Measurements from ENCODE around the gene CALCOCO1.

Gene CALCOCO1

DNA sequence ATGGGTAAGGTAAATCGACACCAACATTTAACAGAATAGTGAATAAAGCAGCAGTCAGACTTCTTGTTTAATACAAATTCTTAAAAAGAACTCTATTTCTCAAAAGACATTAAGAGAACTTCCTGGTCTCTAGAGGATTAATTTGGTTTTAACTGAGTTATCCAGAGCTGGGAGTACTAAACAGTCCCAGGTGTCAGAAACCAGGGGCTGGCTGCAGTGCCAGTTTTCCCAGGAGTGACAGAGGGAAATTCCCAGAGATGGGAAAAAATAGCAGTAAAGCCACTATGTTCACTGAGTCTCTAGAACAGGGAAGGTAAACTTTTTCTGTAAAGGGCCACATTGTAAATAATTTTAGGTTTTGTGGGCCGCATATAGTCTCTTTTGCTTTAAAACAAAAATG is 60.2 kb downstream of the CALCOCO1 start:
- no peak overlapping the region for H3K4ac ChIP-seq (ENCODE audit: low read depth in 1 of 2, low read length in 2 of 2)
- H3K23ac ChIP-seq (ENCODE audit: low read length in 2 of 2): no peak overlapping the region
- no peak overlapping the region for H2AK5ac ChIP-seq (ENCODE audit: low read length, severe bottlenecking)
- H4K91ac ChIP-seq (ENCODE audit: low read length): no peak overlapping the region
- H3K79me1 ChIP-seq (replicated peaks; ENCODE audit: low read length, poor library complexity, severe bottlenecking): peaks cover 21% of the 10 kb centered on the region
- no peak for DNase-seq
- H3K36me3 ChIP-seq (ENCODE audit: control insufficient read depth in 1 of 2, insufficient read depth in 2 of 2, low read depth in 1 of 2, low read length in 2 of 2): peaks cover 62 to 74% of the 10 kb centered on the region in 2 experiments
- H3K9me3 ChIP-seq (ENCODE audit: control insufficient read depth, low read length): no peaks in the 10 kb centered on the region
- H2BK5ac ChIP-seq (ENCODE audit: low read depth, low read length, poor library complexity, severe bottlenecking): no peak overlapping the region
- no peak overlapping the region for H2BK120ac ChIP-seq (ENCODE audit: low read depth, low read length)
- H3K4me2 ChIP-seq (ENCODE audit: low read length, poor library complexity, severe bottlenecking): no peak overlapping the region
- no peak overlapping the region for H4K8ac ChIP-seq (ENCODE audit: low read length)
- no peak overlapping the region for H2AFZ ChIP-seq (ENCODE audit: low read depth, low read length)
- H3K27me3 ChIP-seq (ENCODE audit: control insufficient read depth in 1 of 2, insufficient read depth in 1 of 2, low read length in 2 of 2): no peaks in the 10 kb centered on the region
- H3K9ac ChIP-seq (ENCODE audit: low read length): no peak overlapping the region
- H3K4me1 ChIP-seq (ENCODE audit: control insufficient read depth, insufficient read depth, low read depth, low read length): peaks cover 6% of the 10 kb centered on the region
- H3K27ac ChIP-seq (ENCODE audit: low read length, poor library complexity, severe bottlenecking): no peak overlapping the region
- no peak overlapping the region for H2BK15ac ChIP-seq (ENCODE audit: low read depth, poor library complexity, severe bottlenecking)
- H3K4me3 ChIP-seq (ENCODE audit: insufficient read depth in 1 of 2, low read depth in 1 of 2, low read length in 2 of 2): no peak overlapping the region
- H3K18ac ChIP-seq (ENCODE audit: low read depth in 1 of 2, low read length in 2 of 2): no peak overlapping the region
- no peak overlapping the region for H2BK12ac ChIP-seq (ENCODE audit: low read length in 2 of 2)
- WGBS: 100% methylated on average over 1 of the region's 2 CpGs
- no peak overlapping the region for H3K14ac ChIP-seq (ENCODE audit: low read length in 2 of 2)

DNA sequence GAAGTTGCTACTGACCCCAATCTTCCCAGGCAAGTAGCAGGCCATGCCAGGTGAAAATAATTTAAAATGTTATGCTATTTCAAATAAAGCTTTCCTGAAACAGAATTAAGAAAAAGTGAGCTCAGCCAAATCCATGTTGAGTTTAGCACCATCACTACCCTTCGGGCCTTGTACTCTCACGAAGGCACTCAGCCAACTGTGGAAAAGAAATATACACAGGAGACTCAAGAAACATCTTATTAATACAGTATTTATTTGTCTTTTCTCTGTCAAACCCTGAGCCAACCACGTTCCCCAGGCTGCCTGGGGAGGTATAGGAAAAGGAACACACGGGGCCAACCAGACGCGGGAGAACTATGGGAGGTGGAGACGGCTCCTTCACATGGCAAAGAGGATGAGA is 62.3 kb downstream of the CALCOCO1 start:
- Histone ChIP-seq H2BK12ac (ENCODE audit: low read length in 2 of 2) (no peak overlapping the region), H3K36me3 (ENCODE audit: control insufficient read depth in 1 of 2, insufficient read depth in 2 of 2, low read depth in 1 of 2, low read length in 2 of 2) (peaks cover 52 to 55% of the 10 kb centered on the region in 2 experiments), H2AFZ (ENCODE audit: low read depth, low read length) (no peak overlapping the region), H2BK15ac (ENCODE audit: low read depth, poor library complexity, severe bottlenecking) (no peak overlapping the region), H4K8ac (ENCODE audit: low read length) (no peak overlapping the region), H3K27me3 (ENCODE audit: control insufficient read depth in 1 of 2, insufficient read depth in 1 of 2, low read length in 2 of 2) (no peaks in the 10 kb centered on the region), H3K4me1 (ENCODE audit: control insufficient read depth, insufficient read depth, low read depth, low read length) (peaks cover 8% of the 10 kb centered on the region), H3K4me2 (ENCODE audit: low read length, poor library complexity, severe bottlenecking) (no peak overlapping the region), H3K9ac (ENCODE audit: low read length) (no peak overlapping the region), H2BK120ac (ENCODE audit: low read depth, low read length) (no peak overlapping the region), H3K79me1 (replicated peaks; ENCODE audit: low read length, poor library complexity, severe bottlenecking) (peaks cover 13% of the 10 kb centered on the region), H3K18ac (ENCODE audit: low read depth in 1 of 2, low read length in 2 of 2) (no peak overlapping the region), H3K14ac (ENCODE audit: low read length in 2 of 2) (no peak overlapping the region), H3K4ac (ENCODE audit: low read depth in 1 of 2, low read length in 2 of 2) (no peak overlapping the region), H3K23ac (ENCODE audit: low read length in 2 of 2) (no peak overlapping the region), H3K4me3 (ENCODE audit: insufficient read depth in 1 of 2, low read depth in 1 of 2, low read length in 2 of 2) (no peak overlapping the region), H2AK5ac (ENCODE audit: low read length, severe bottlenecking) (no peak overlapping the region), H2BK5ac (ENCODE audit: low read depth, low read length, poor library complexity, severe bottlenecking) (no peak overlapping the region), H3K27ac (ENCODE audit: low read length, poor library complexity, severe bottlenecking) (no peak overlapping the region), H4K91ac (ENCODE audit: low read length) (no peak overlapping the region), H3K9me3 (ENCODE audit: control insufficient read depth, low read length) (no peaks in the 10 kb centered on the region)
- WGBS: 99% methylated on average over 7 of the region's 7 CpGs
- DNase-seq: no peak

DNA sequence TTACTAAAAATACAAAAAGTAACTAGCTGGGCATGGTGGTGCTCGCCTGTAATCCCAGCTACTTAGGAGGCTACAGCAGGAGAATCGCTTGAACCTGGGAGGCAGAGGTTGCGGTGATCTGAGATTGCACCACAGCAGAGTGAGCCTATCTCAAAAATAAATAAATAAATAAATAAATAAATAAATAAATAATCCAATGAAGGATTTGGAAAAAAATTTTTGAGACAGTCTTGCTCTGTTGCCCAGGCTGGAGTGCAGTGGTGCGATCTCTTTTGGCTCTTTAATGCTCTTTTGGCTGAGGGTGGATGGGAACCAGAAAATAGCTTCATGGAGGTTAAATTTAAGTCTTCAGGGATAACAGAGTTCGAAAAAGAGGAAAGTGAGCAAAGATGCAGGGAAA is 63.1 kb downstream of the CALCOCO1 start:
- Histone ChIP-seq H3K18ac (ENCODE audit: low read depth in 1 of 2, low read length in 2 of 2) (no peak overlapping the region), H3K14ac (ENCODE audit: low read length in 2 of 2) (no peak overlapping the region), H2BK12ac (ENCODE audit: low read length in 2 of 2) (no peak overlapping the region), H3K9ac (ENCODE audit: low read length) (no peak overlapping the region), H2BK15ac (ENCODE audit: low read depth, poor library complexity, severe bottlenecking) (no peak overlapping the region), H2AK5ac (ENCODE audit: low read length, severe bottlenecking) (no peak overlapping the region), H3K36me3 (ENCODE audit: control insufficient read depth in 1 of 2, insufficient read depth in 2 of 2, low read depth in 1 of 2, low read length in 2 of 2) (peaks cover 45 to 49% of the 10 kb centered on the region in 2 experiments), H4K8ac (ENCODE audit: low read length) (no peak overlapping the region), H2AFZ (ENCODE audit: low read depth, low read length) (no peak overlapping the region), H3K4me1 (ENCODE audit: control insufficient read depth, insufficient read depth, low read depth, low read length) (peaks cover 4% of the 10 kb centered on the region), H3K79me1 (replicated peaks; ENCODE audit: low read length, poor library complexity, severe bottlenecking) (peaks cover 7% of the 10 kb centered on the region), H3K9me3 (ENCODE audit: control insufficient read depth, low read length) (no peaks in the 10 kb centered on the region), H2BK120ac (ENCODE audit: low read depth, low read length) (no peak overlapping the region), H4K91ac (ENCODE audit: low read length) (no peak overlapping the region), H2BK5ac (ENCODE audit: low read depth, low read length, poor library complexity, severe bottlenecking) (no peak overlapping the region), H3K4me3 (ENCODE audit: insufficient read depth in 1 of 2, low read depth in 1 of 2, low read length in 2 of 2) (no peak overlapping the region), H3K4ac (ENCODE audit: low read depth in 1 of 2, low read length in 2 of 2) (no peak overlapping the region), H3K23ac (ENCODE audit: low read length in 2 of 2) (no peak overlapping the region), H3K4me2 (ENCODE audit: low read length, poor library complexity, severe bottlenecking) (no peak overlapping the region), H3K27me3 (ENCODE audit: control insufficient read depth in 1 of 2, insufficient read depth in 1 of 2, low read length in 2 of 2) (no peaks in the 10 kb centered on the region), H3K27ac (ENCODE audit: low read length, poor library complexity, severe bottlenecking) (no peak overlapping the region)
- 99% methylated on average over 4 of the region's 5 CpGs for WGBS
- DNase-seq: no peak

DNA sequence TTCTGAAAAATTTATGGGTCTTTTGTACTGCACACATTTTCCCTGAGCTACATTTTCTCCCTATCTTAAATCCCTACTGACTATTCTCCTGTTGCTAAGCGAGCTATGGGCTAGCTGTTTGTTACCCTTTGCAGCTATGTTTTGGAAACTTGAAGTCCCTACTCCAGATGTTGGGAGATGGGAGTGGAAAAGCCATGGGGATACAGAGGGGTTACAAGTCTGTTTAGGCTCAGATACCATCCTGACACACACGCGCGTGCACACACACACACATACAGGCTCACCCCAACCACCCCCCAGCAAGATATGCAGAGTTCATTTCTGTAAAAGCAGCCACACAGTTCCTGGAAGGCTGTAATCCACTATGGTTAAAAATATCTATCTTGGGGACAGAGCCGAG is 67.2 kb downstream of the CALCOCO1 start:
- DNase-seq: peak; percentile 25
- Histone ChIP-seq H2BK12ac (ENCODE audit: low read length in 2 of 2) (no peak overlapping the region), H2BK120ac (ENCODE audit: low read depth, low read length) (no peak overlapping the region), H3K79me1 (replicated peaks; ENCODE audit: low read length, poor library complexity, severe bottlenecking) (peaks cover 5% of the 10 kb centered on the region), H3K9me3 (ENCODE audit: control insufficient read depth, low read length) (no peaks in the 10 kb centered on the region), H4K8ac (ENCODE audit: low read length) (no peak overlapping the region), H3K27ac (ENCODE audit: low read length, poor library complexity, severe bottlenecking) (peak overlapping the region; percentile 100), H2AK5ac (ENCODE audit: low read length, severe bottlenecking) (no peak overlapping the region), H3K23ac (ENCODE audit: low read length in 2 of 2) (no peak overlapping the region), H2BK15ac (ENCODE audit: low read depth, poor library complexity, severe bottlenecking) (no peak overlapping the region), H3K4me3 (ENCODE audit: insufficient read depth in 1 of 2, low read depth in 1 of 2, low read length in 2 of 2) (peak overlapping the region in 1 of 2 experiments; percentile 56), H3K14ac (ENCODE audit: low read length in 2 of 2) (no peak overlapping the region), H3K4ac (ENCODE audit: low read depth in 1 of 2, low read length in 2 of 2) (no peak overlapping the region), H3K4me2 (ENCODE audit: low read length, poor library complexity, severe bottlenecking) (no peak overlapping the region), H4K91ac (ENCODE audit: low read length) (no peak overlapping the region), H3K36me3 (ENCODE audit: control insufficient read depth in 1 of 2, insufficient read depth in 2 of 2, low read depth in 1 of 2, low read length in 2 of 2) (peaks cover 18 to 21% of the 10 kb centered on the region in 2 experiments), H3K4me1 (ENCODE audit: control insufficient read depth, insufficient read depth, low read depth, low read length) (peaks cover 12% of the 10 kb centered on the region), H3K27me3 (ENCODE audit: control insufficient read depth in 1 of 2, insufficient read depth in 1 of 2, low read length in 2 of 2) (no peaks in the 10 kb centered on the region), H3K18ac (ENCODE audit: low read depth in 1 of 2, low read length in 2 of 2) (no peak overlapping the region), H3K9ac (ENCODE audit: low read length) (peak overlapping the region; percentile 85), H2AFZ (ENCODE audit: low read depth, low read length) (no peak overlapping the region), H2BK5ac (ENCODE audit: low read depth, low read length, poor library complexity, severe bottlenecking) (no peak overlapping the region)
- WGBS: 95% methylated on average over 4 of the region's 5 CpGs

All from mesenchymal stem cell (in vitro differentiated cells and primary cell).